GM19467 (cell line): ENCODE results near the gene LZTS2.
"Not testable (repeated sequence)": the region's sequence is repeated elsewhere in the genome, so short reads cannot be mapped to it uniquely, and the experiment has no call there.

Experiments used
- ATAC-seq: cut with Tn5 transposase; IDR thresholded peaks from one replicate; pipeline ENCODE4 v1.9.1; 2021; ENCODE audit warnings: mild to moderate bottlenecking, moderate library complexity; ENCODE audit not compliant: unreplicated experiment

LZTS2 gene

DNA sequence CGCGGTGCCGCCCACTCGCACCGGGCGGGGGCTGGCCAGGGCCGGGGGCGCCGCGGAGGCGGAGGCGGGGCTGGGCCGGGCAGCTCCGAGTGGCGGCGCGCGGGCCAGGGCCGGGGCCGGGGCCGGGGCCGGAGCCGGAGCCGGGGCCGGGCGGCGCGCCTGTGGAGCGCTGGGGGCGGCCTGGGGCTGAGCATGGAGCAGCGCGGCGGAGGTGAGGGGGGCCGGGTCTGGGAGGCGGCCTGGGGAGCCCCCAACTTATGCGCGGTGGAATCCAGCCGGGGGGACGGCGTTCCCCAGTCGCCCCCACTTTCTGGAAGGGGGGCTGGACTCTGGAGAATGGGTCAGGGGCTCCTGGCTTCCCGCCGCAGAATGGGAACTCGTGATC lies at the start of gene LZTS2:
TSS of gene LZTS2 (plus strand) at position 67 of the 385 bp plus-strand sequence. CDS start 2,731 bp downstream, outside the sequence.
- peak; percentile 12 for ATAC-seq

GRCh38 chr10:100960251-100960650 lies 39.4 kb upstream of the LZTS2 start:
- no peak for ATAC-seq

- ATAC-seq, result no peak
These were observed 37.1 kb upstream of the LZTS2 start for GRCh38 chr10:100962351-100963080.

DNA sequence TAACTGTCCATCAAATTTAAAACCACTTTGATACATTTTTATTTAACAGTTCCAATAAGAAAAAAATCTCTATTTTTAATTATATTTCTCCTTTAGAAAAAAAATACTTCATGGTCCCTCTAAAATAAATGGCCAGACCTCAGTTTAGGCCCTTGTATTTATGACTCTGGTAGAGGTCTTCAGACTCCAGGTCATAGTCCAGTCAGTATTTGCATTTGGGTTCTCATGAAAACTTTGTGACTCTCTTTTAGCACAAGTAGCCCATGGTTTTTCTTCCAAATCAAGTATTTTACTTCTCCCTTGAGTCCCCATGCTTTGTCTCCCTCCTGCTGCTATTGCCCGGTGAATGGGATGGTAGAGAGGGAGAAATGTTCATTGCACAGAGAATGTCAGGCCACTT lies 35.8 kb upstream of the LZTS2 start:
- no peak for ATAC-seq

DNA sequence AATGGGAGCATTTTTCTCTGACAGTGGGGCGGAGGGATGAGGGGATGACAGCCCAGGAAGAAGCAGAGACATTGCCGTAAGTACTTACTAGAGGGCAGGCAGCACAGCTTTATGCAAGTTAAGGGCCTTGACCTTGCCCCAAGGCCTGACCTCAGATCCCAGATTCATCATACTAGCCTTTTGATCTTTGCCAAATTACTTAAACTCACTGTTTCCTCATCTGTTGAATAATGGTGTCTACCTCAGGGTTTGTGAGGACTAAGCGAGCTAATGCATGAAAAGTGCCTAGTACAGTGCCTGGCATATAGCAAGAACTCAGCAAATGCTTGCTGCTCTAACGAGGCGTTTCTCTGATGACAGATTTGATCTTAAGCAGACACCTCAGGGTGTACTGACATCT lies 33.8 kb upstream of the LZTS2 start:
- no peak for ATAC-seq

- no peak for ATAC-seq
These were observed 32.7 kb upstream of the LZTS2 start for GRCh38 chr10:100966887-100967286.

- ATAC-seq, result no peak
These were observed 32.3 kb upstream of the LZTS2 start for GRCh38 chr10:100967332-100967731.

DNA sequence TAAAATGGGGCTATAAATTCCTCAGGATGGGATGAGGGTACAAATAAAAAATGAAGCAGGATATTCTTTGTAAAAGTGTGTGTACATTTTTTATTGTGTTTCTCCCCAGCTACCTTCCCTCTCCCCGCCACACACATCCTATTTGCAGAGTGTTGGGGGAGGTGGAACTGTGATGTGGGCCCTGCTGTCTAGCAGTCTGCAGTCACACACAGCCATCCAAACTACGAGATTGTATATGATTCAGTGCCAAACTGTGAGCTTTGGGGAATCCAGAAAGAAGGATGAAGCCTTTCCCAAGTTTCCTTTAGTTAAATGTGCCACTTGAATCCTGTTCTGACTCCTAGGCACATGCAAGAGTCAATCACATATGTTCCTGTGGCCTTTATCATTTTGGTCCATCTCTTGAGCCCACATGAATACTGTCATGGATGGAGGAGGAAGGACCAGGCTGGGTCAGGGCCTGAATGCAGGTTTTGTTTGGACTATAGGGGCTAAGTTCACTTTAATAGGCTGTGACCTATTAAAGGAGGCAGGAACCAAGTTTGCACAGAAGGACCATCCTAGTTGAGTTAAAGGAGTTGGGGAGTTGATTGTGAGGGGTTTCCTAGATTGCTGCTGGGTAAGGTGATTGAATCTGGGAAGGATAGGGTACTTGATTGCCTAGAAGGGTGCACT lies 31.4 kb upstream of the LZTS2 start:
- no peak for ATAC-seq

DNA sequence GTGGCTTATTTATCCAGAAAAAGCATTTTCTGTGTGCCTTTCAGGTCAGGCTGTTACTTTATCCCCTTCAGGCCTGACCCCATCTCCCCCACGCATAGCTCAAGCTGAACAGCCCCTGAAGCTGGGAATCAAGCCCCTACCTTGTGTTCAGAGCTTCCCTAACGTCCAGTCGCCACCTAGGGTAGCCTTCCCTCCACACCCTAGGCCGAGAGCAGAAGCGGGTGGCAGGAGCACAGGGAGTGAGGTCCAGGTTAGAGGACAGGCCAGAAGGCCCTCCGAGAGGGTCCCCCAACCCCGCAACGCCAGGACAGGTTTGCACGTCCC lies 30.8 kb upstream of the LZTS2 start:
- no peak for ATAC-seq

DNA sequence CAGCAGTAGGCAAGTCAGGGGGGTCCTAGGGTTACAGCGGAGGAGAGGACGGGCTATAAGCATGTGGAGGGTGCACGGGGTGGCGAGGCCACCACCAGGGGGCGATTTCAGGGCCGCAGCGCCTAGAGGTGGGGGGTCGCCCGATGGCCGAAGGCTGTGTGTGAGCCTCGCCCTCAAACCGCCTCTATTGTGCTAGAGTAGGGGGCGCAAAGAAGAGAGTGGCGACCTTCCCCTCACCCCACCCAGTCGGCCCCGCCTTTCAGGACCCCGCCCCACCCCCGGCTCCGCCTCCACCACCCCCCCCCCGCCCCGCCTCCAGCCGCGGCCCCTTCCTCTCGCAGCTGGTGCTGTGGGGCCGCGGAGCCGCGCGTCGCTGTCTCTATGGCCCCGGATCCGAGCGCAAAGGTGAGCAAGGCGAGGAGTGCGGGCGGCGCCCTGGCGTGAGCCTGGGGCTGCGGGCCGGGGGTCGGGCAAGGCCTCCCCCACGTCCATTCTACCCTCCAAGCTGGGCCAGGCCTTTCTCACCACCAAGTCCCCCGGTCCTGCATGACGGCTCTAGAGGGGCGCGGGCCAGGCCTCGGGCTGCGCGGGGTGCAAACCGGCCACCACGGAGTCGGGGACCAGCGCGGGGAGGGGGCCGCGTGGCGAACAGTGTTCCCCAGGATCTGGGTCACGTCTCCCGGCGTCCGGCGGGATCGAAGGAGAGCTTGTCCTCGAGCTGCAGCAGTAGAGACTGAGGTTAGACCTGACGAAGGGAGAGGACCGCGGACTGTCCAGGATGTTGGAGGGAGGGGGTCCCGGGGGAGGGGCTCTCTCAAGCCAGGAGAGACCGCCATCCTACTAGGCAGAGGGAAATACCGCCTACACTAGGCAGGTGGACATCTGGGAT lies 30.2 kb upstream of the LZTS2 start, which contains the start of gene SEMA4G:
TSS of gene SEMA4G (plus strand) at position 318 of the 889 bp plus-strand sequence. CDS start 3,409 bp downstream, outside the sequence.
- ATAC-seq, result no peak

DNA sequence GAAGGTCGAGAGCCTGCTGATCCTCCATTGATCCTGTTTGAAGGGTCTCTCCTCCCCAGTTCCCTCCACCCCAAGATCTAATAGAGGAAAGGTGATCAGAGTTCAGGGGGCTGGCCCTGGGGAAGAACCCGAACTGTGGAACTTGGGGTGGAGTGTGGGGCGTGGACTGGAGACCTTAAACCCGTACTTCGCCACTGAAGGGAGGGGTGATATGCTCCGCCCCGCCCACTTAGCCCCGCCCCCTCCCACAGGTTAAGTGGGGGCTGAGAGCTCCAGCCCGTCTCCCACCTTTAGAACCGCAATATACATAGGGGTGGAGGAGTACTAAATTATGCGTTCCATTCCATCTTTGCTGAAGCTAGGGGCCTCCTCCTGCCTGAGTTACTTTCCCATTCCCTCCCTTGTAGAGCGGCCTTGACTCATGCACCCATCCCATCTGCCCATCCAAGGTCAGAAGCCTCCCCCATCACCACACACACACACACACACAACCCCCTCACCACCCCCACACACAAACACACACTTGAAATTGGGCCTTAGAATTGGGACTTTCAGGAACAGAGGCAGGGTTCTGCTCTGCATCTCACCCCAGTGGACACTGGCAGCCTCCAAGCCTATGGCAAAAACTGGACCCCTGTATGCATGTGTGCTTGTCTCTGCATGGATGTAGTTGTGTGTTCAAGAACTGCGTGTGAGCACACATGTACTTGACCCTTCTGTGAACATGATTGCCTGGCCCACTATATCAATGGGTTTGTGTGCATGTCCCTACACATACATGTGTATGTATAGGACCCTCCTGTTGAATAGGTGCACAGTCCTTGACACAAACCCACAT lies 29.3 kb upstream of the LZTS2 start:
- no peak for ATAC-seq

- no peak for ATAC-seq
These were observed 28.4 kb upstream of the LZTS2 start for GRCh38 chr10:100970914-100971811.

- no peak for ATAC-seq
These were observed 27.3 kb upstream of the LZTS2 start for GRCh38 chr10:100972115-100972903.

DNA sequence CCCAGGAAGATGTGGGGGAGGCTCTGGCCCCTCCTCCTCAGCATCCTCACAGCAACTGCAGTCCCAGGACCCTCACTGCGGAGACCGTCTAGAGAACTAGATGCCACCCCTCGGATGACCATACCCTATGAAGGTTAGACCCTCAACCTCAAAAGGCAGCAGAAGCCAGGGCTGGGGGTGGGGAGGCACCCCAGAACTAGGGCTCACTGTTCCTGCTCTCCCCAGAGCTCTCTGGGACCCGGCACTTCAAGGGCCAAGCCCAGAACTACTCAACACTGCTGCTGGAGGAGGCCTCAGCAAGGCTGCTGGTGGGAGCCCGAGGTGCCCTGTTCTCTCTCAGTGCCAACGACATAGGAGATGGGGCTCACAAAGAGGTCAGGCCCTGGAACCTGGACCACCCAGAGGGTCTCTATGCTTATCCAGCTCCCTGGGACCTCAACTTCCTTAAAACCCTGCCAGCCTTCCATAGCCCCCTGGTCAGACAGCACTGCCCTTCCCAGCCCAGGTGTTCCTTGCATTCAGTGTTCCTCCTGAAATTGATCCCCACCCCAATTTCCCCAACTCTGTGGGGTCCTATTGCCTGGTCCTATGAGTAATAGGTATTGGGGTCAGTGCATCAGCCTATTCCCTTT lies 26.6 kb upstream of the LZTS2 start:
- no peak for ATAC-seq

- not testable (repeated sequence) for ATAC-seq
These were observed 24.2 kb upstream of the LZTS2 start for GRCh38 chr10:100975397-100975796.

GRCh38 chr10:100976906-100977305 lies 22.7 kb upstream of the LZTS2 start:
- ATAC-seq, result no peak

GRCh38 chr10:100977436-100977835 lies 22.2 kb upstream of the LZTS2 start:
- no peak for ATAC-seq

GRCh38 chr10:100978121-100978900 lies 21.3 kb upstream of the LZTS2 start:
- ATAC-seq, result no peak
